ENCODE data around the gene C10orf67.

DNA sequence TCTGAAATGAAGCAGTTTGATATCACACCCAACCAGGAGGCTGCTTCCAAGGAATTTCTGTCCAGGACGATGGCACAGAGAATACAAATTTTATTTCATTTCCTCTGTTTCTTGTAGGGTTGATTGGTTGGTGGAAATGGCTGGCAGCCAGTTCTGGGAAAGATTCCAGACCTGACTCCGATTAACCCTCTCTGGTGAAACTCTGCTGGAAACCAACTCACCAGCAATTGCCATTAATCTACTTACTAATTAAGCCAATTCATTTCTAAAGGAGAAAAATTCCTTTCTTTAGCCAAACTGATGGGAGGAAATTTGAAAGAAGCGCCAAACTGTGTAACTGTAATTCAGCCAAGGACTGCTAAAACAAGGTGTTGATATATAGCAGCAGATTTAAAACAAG, 141.8 kb downstream of the C10orf67 start:
- TF ChIP-seq ERF (CRISPR knock-in tag; IDR thresholded peaks at IDR 0.05) = no peak
- no peak for TF ChIP-seq POLR2A (conservative IDR thresholded peaks at IDR 0.05)
- TF ChIP-seq ZNF311 (CRISPR knock-in tag; IDR thresholded peaks at IDR 0.05) = no peak
- TF ChIP-seq, protein P1, sequence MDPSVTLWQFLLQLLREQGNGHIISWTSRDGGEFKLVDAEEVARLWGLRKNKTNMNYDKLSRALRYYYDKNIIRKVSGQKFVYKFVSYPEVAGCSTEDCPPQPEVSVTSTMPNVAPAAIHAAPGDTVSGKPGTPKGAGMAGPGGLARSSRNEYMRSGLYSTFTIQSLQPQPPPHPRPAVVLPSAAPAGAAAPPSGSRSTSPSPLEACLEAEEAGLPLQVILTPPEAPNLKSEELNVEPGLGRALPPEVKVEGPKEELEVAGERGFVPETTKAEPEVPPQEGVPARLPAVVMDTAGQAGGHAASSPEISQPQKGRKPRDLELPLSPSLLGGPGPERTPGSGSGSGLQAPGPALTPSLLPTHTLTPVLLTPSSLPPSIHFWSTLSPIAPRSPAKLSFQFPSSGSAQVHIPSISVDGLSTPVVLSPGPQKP (CRISPR knock-in tag; IDR thresholded peaks at IDR 0.05) = no peak
- no peak for TF ChIP-seq CTCF (IDR thresholded peaks at IDR 0.05 in 2 of 3, conservative IDR thresholded peaks at IDR 0.05 in 1 of 3; ENCODE audit: insufficient read depth in 2 of 3, low read depth in 1 of 3, low read length in 3 of 3)
- TF ChIP-seq, protein P2, sequence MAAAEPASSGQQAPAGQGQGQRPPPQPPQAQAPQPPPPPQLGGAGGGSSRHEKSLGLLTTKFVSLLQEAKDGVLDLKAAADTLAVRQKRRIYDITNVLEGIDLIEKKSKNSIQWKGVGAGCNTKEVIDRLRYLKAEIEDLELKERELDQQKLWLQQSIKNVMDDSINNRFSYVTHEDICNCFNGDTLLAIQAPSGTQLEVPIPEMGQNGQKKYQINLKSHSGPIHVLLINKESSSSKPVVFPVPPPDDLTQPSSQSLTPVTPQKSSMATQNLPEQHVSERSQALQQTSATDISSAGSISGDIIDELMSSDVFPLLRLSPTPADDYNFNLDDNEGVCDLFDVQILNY (CRISPR knock-in tag; IDR thresholded peaks at IDR 0.05) = no peak
- TF ChIP-seq GTF2F1 (IDR thresholded peaks at IDR 0.05; ENCODE audit: low read depth, low read length) = no peak

Data from K562 (cell line).